Panc1 (cell line): ENCODE data around the gene SEC31B.

Source experiments
- CTCF ChIP-seq: fragments of 450-650 bp; IDR thresholded peaks from 2 replicates; pipeline ENCODE4 v1.5.1; 2017; ENCODE audit warnings: mild to moderate bottlenecking
- POLR2AphosphoS5 ChIP-seq: IDR thresholded peaks from 2 replicates; pipeline ENCODE4 v1.6.1; 2012; ENCODE audit warnings: mild to moderate bottlenecking, low read depth, low read length, moderate library complexity
- REST ChIP-seq, 2 experiments: IDR thresholded peaks; 2 replicates each; pipeline ENCODE4 v1.6.1; 2011 to 2012; ENCODE audit warnings: low read depth in 2 of 2, control low read depth in 1 of 2, low read length in 1 of 2, mild to moderate bottlenecking in 1 of 2, moderate library complexity in 1 of 2; ENCODE audit not compliant: insufficient read depth in 1 of 2
- SIN3A ChIP-seq: IDR thresholded peaks from 2 replicates; pipeline ENCODE4 v1.6.1; 2012; ENCODE audit warnings: low read depth, mild to moderate bottlenecking, low read length, moderate library complexity, borderline replicate concordance; ENCODE audit not compliant: insufficient read depth
- TCF7L2 ChIP-seq: IDR thresholded peaks from 2 replicates; pipeline ENCODE4 v1.6.1; 2011; ENCODE audit warnings: mild to moderate bottlenecking, low read depth, low read length, inconsistent platforms

GRCh38 chr10:100544950-100545349 lies 25.3 kb upstream of the SEC31B start:
- no peak for TF ChIP-seq CTCF
- no peak for TF ChIP-seq REST (IDR thresholded peaks at IDR 0.05; ENCODE audit: insufficient read depth in 1 of 2, low read depth in 2 of 2, low read length in 1 of 2)
- TF ChIP-seq POLR2AphosphoS5 = no peak
- TF ChIP-seq TCF7L2 = no peak
- TF ChIP-seq SIN3A = no peak
